ENCODE results near the gene ANKLE2. TPM values are rescaled to one million over a fixed set of nuclear protein-coding genes. Genes with fewer than 3 reads are reported as not detected.
A peak's percentile ranks its signal among the peaks of the same experiment; 100 is the strongest.

The ANKLE2 gene
- total and polyA plus RNA-seq, 2 of the 8 experiments (the other 6 are each of a cell fraction or from before 2014, with no cell fraction given), result 41.0 to 64.9 TPM

- TF ChIP-seq CBX5 (IDR thresholded peaks at IDR 0.05; ENCODE audit: low read depth, low read length), result no peak
- TF ChIP-seq GTF2F1 (IDR thresholded peaks at IDR 0.05; ENCODE audit: borderline replicate concordance, low read depth, low read length), result no peak
- peak; percentile 79 for TF ChIP-seq PHF8 (conservative IDR thresholded peaks at IDR 0.05; ENCODE audit: low read depth, low read length)
- TF ChIP-seq JUND (IDR thresholded peaks at IDR 0.05; ENCODE audit: low read length), result no peak
- no peak for TF ChIP-seq KDM5A (IDR thresholded peaks at IDR 0.05; ENCODE audit: low read length)
- TF ChIP-seq KDM1A (IDR thresholded peaks at IDR 0.05; ENCODE audit: borderline replicate concordance, low read length), result no peak
- TF ChIP-seq SRF (IDR thresholded peaks at IDR 0.05; ENCODE audit: low read depth, low read length), result no peak
- no peak for TF ChIP-seq CHD1 (IDR thresholded peaks at IDR 0.05; ENCODE audit: low read depth, low read length)
- peak; percentile 72; the same call in 1 of the 2 replicates for TF ChIP-seq SUZ12 (IDR thresholded peaks at IDR 0.05; ENCODE audit: low read length)
- TF ChIP-seq ATF3 (IDR thresholded peaks at IDR 0.05; ENCODE audit: insufficient read depth, low read depth, low read length), result no peak
- peak; percentile 96 for TF ChIP-seq BACH1 (IDR thresholded peaks at IDR 0.05; ENCODE audit: low read length)
- TF ChIP-seq POU5F1 (IDR thresholded peaks at IDR 0.05; ENCODE audit: low read depth, low read length), result no peak
- TF ChIP-seq MAX (IDR thresholded peaks at IDR 0.05), result peak; percentile 64
- TF ChIP-seq SP4 (IDR thresholded peaks at IDR 0.05; ENCODE audit: low read length), result no peak
- TF ChIP-seq CHD2 (IDR thresholded peaks at IDR 0.05; ENCODE audit: low read length), result no peak
- TF ChIP-seq POLR2AphosphoS5 (IDR thresholded peaks at IDR 0.05; ENCODE audit: low read depth, low read length), result no peak; the same call in 1 of the 2 replicates
- no peak for TF ChIP-seq TCF12 (IDR thresholded peaks at IDR 0.05; ENCODE audit: low read depth, low read length)
- no peak for TF ChIP-seq JUN (IDR thresholded peaks at IDR 0.05; ENCODE audit: low read depth, low read length)
- peak in 1 of 2 experiments; percentile 31; a peak in 1 of 4 replicates for TF ChIP-seq SIN3A (conservative IDR thresholded peaks at IDR 0.05 in 1 of 2, IDR thresholded peaks at IDR 0.05 in 1 of 2; ENCODE audit: low read depth in 1 of 2, low read length in 2 of 2)
- TF ChIP-seq ASH2L (IDR thresholded peaks at IDR 0.05; ENCODE audit: low read length), result peak; percentile 73
Measured at GRCh38 chr12:132710405-132711079, 51.1 kb downstream of the ANKLE2 start, which contains the start of gene PGAM5 (continued).

Data from H1 (cell line).